A673 (cell line): ENCODE measurements around the gene MOCOS. TPM values are rescaled to one million over a fixed set of nuclear protein-coding genes. Genes with fewer than 3 reads are reported as not detected.

Experiments used
- BruUV-seq: library from RNA; stranded (reverse); fragments of 400-500 nt; replicated peaks from 2 replicates; lab custom pipeline; 2021; lab: Mats Ljungman, UMichigan
- CTCF ChIA-PET: fragments of 300-600 bp; sonication (Branson Sonifier 250); formaldehyde crosslinking; loops from one replicate; lab custom pipeline; 2022; ENCODE audit warnings: antibody characterized with exemption; lab: Charles Lee
- POLR2A ChIA-PET: fragments of 300-600 bp; sonication (Branson Sonifier 250); formaldehyde crosslinking; loops from one replicate; lab custom pipeline; 2022; ENCODE audit warnings: antibody characterized with exemption; ENCODE audit not compliant: low non-redundant PET; lab: Charles Lee
- DNase-seq: peaks from one replicate; pipeline ENCODE4 v3.0.0-alpha.2; 2015; ENCODE audit warnings: low spot score
- H3K27ac ChIP-seq: fragments of 200-600 bp; sonication (generic); 2 replicates; pipeline ENCODE4 v1.5.1; 2016; ENCODE audit warnings: mixed run types, low read depth, mild to moderate bottlenecking, mixed read lengths, antibody characterized with exemption, low read length; ENCODE audit not compliant: poor library complexity, severe bottlenecking
- H3K27me3 ChIP-seq: fragments of 200-600 bp; sonication (generic); replicated peaks from 2 replicates; pipeline ENCODE4 v1.6.1; 2017; ENCODE audit warnings: mixed run types, low read depth, mild to moderate bottlenecking, mixed read lengths, antibody characterized with exemption, low read length; ENCODE audit not compliant: insufficient read depth, poor library complexity
- H3K36me3 ChIP-seq: fragments of 200-600 bp; sonication (generic); 2 replicates; pipeline ENCODE4 v1.6.1; 2016; ENCODE audit warnings: mixed run types, mild to moderate bottlenecking, mixed read lengths, antibody characterized with exemption, low read length; ENCODE audit not compliant: insufficient read depth, poor library complexity, severe bottlenecking
- H3K4me1 ChIP-seq: fragments of 200-600 bp; sonication (generic); 2 replicates; pipeline ENCODE4 v1.6.1; 2017; ENCODE audit warnings: mixed run types, mild to moderate bottlenecking, mixed read lengths, antibody characterized with exemption, low read length; ENCODE audit not compliant: insufficient read depth, poor library complexity, severe bottlenecking
- H3K4me3 ChIP-seq: fragments of 200-600 bp; sonication (generic); 2 replicates; pipeline ENCODE4 v1.5.1; 2016; ENCODE audit warnings: low read depth, mixed run types, mild to moderate bottlenecking, mixed read lengths, low read length; ENCODE audit not compliant: poor library complexity, severe bottlenecking
- H3K9me3 ChIP-seq: fragments of 200-600 bp; sonication (generic); 2 replicates; pipeline ENCODE4 v1.6.1; 2016; ENCODE audit warnings: mixed run types, low read depth, mild to moderate bottlenecking, mixed read lengths, antibody characterized with exemption, low read length; ENCODE audit not compliant: poor library complexity, severe bottlenecking
- CTCF ChIP-seq: fragments of 300-800, 200-600 bp; sonication (generic); conservative IDR thresholded peaks from 2 replicates; pipeline ENCODE4 v1.5.1; 2017; ENCODE audit warnings: low read depth, mild to moderate bottlenecking, antibody characterized with exemption, low read length, moderate library complexity, mixed read lengths
- EZH2 ChIP-seq: fragments of 200-600 bp; sonication (generic); IDR thresholded peaks from 2 replicates; pipeline ENCODE4 v1.6.1; 2017; ENCODE audit warnings: borderline replicate concordance, low read depth, mild to moderate bottlenecking, mixed read lengths, antibody characterized with exemption, low read length; ENCODE audit not compliant: poor library complexity, severe bottlenecking
- intact Hi-C: fragments of 100-400 bp; cut with micrococcal nuclease; formaldehyde crosslinking; loops from one replicate; pipeline ENCODE4 v1.10.0; 2022; ENCODE audit not compliant: unreplicated experiment
- total RNA-seq: library from RNA; stranded (reverse); gene quantifications from 2 replicates; pipeline ENCODE4 v1.2.3, GENCODE V29; 2021

MOCOS gene
- total RNA-seq, 1 experiment from 2014 or later: not detected

- no peak overlapping the region for H3K27ac ChIP-seq
- ChIA-PET POLR2A (no interaction called here), CTCF (no interaction called here)
- H3K4me1 ChIP-seq: no peaks in the 10 kb centered on the region
- H3K9me3 ChIP-seq: no peaks in the 10 kb centered on the region
- TF ChIP-seq EZH2: no peak
- TF ChIP-seq CTCF: no peak
- BruUV-seq: no TSS peak
- no peak for DNase-seq
- no peaks in the 10 kb centered on the region for H3K27me3 ChIP-seq
- H3K4me3 ChIP-seq: no peak overlapping the region
- no peaks in the 10 kb centered on the region for H3K36me3 ChIP-seq
- intact Hi-C loops: loop anchor here (10.0 kb wide), 1 partner anchor 493 kb away; no protein-coding TSS in a partner anchor
Observed at GRCh38 chr18:36201765-36202164, 14.5 kb downstream of the MOCOS start.

GRCh38 chr18:36203360-36203895, 16.1 kb downstream of the MOCOS start:
- no peaks in the 10 kb centered on the region for H3K27me3 ChIP-seq
- DNase-seq: no peak
- CTCF ChIA-PET: no interaction called here
- H3K9me3 ChIP-seq: peaks cover 6% of the 10 kb centered on the region
- no TSS peak for BruUV-seq
- POLR2A ChIA-PET: no interaction called here
- H3K36me3 ChIP-seq: no peaks in the 10 kb centered on the region
- no peak overlapping the region for H3K27ac ChIP-seq
- TF ChIP-seq CTCF (no peak), EZH2 (no peak)
- no peak overlapping the region for H3K4me3 ChIP-seq
- no peaks in the 10 kb centered on the region for H3K4me1 ChIP-seq
- intact Hi-C loops: loop anchor here (10.0 kb wide), 1 partner anchor 491 kb away; no protein-coding TSS in a partner anchor

- no TSS peak for BruUV-seq
- intact Hi-C loops: loop anchor here (10.0 kb wide), 1 partner anchor 490 kb away; no protein-coding TSS in a partner anchor
- POLR2A ChIA-PET: no interaction called here
- Histone ChIP-seq H3K9me3 (peaks cover 6% of the 10 kb centered on the region), H3K27ac (no peak overlapping the region), H3K27me3 (no peaks in the 10 kb centered on the region), H3K36me3 (no peaks in the 10 kb centered on the region), H3K4me1 (no peaks in the 10 kb centered on the region), H3K4me3 (no peak overlapping the region)
- TF ChIP-seq EZH2 (no peak), CTCF (no peak)
- CTCF ChIA-PET: no interaction called here
- DNase-seq: no peak
Observed at GRCh38 chr18:36205166-36205565, 17.9 kb downstream of the MOCOS start.
